Stimulated activated CD8-positive, alpha-beta memory T cell treated with anti-CD3 and anti-CD28 coated beads, Interleukin-15, amount 100 ng/mL, for 24 hours (primary cell): ENCODE results near the gene TBX15.
"Not testable (repeated sequence)": the region's sequence is repeated elsewhere in the genome, so short reads cannot be mapped to it uniquely, and the experiment has no call there.

ENCODE experiments used
- DNase-seq: peaks from one replicate; pipeline ENCODE4 v3.0.0-alpha.2; 2020; ENCODE audit warnings: low read depth

The TBX15 gene

GRCh38 chr1:118958937-118959631 is 29.1 kb downstream of the TBX15 start:
- no peak for DNase-seq

DNA sequence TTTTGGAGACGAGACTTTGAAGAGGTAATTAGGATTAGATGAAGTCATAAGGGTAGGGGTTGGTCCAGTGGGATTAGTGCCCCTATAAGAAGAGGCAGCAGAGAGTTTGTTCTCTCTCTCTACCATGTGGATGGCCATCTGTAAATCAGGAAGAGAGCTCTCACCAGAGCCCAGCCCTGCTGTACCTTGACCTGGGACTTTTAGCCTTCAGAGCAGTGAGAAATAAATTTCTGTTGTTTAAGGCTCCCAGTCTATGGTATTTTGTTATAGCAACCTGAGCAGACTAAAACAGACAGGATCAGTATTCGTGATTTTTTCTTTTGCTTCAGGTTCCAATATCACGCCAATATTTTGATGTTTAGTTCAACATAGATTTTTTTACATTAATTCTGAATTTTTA is 30.0 kb downstream of the TBX15 start:
- DNase-seq, result no peak

GRCh38 chr1:118957579-118957978 is 30.6 kb downstream of the TBX15 start:
- DNase-seq, result not testable (repeated sequence)

DNA sequence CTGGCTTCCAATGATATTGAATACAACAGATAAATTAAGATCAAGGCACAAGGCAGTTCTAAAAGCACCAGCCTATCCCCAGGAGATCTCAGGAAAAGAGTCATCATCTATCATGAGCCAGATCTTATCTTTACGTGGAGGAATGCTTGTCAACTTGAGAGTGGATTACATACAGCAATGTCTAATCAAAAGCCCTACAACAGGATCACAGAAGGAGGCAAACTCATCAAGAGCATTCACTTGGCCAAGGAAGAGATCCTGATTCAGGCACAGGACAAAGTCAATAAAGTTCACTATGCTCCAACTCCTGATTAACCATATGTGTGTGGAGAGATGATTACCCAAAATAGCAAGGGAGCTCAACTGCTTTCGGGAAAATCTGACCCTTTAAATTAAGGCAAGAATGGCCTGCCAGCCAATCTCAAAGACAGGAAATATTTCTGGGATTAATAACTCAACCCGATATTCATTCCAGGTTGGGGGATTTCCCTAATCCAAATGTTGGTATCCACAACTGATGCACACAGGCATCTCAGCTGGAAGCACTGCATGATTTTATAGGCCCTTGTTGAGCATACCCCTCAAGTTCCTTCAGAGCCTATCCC is 33.7 kb downstream of the TBX15 start:
- DNase-seq, result no peak

- DNase-seq, result no peak
Observed at GRCh38 chr1:118951270-118951936, 36.7 kb downstream of the TBX15 start.

DNA sequence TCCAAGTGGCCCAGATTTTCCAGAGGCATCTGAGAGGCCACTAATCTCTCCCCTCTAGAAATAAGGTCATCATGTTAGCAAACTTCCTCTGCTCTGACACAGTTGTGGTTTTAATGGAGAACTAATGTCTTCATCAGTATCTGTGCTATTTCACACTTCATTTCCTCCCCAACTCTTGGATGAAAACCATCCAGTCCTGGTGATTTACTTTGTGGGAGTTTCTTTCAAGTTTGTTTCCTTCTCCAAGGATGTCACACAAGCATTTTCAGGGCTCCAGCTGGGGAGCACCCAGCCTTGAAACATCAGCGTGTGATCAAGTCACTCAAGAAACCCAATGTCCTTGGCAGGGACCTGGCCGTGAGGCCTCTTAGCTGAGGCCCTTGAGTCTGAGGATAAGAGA is 38.8 kb downstream of the TBX15 start:
- DNase-seq, result no peak

GRCh38 chr1:118948846-118949245 is 39.3 kb downstream of the TBX15 start:
- DNase-seq, result no peak

DNA sequence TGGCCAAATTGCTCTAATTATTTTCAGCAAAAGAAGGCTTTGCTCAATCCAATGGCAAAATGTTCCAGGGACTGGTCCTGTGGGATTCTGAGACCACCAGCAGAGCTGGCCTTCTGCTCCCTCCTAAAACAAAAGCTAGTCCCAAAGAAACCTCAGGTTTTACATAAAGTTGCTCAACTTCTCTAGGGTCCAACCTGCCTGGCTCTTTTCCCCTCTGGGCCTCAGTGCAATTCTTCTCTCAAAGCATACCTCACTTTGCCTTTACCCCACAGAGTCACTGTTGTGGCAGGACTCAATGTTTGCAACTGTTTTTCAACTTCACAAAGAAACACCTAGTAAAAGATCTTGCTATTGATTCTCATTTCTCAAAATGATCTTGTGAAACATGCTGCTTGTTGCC is 39.8 kb downstream of the TBX15 start:
- no peak for DNase-seq

DNA sequence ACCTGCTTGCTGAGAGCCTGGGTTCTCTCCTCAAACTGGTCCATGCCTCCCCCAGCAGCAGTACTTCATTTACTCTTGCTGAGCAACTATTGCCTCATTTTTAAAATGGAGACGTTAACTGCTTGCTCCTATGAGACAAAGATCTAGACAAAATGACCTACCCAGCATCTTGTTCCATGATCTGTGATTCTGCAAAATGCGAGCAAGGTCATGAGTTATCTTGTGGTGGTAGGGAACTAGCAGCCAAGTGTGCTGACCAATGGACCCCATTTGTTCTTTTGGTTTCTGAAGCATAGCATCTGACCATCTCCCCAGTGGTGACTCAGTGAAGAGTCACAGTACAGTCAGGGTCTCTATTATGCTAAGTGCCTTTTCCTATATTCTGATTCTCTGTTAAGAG is 40.4 kb downstream of the TBX15 start:
- DNase-seq, result no peak

- DNase-seq, result no peak
Observed at GRCh38 chr1:118947003-118947765, 41.0 kb downstream of the TBX15 start.

- DNase-seq, result no peak
Observed at GRCh38 chr1:118945489-118945888, 42.7 kb downstream of the TBX15 start.

- DNase-seq, result no peak
Observed at GRCh38 chr1:118944546-118944945, 43.6 kb downstream of the TBX15 start.

DNA sequence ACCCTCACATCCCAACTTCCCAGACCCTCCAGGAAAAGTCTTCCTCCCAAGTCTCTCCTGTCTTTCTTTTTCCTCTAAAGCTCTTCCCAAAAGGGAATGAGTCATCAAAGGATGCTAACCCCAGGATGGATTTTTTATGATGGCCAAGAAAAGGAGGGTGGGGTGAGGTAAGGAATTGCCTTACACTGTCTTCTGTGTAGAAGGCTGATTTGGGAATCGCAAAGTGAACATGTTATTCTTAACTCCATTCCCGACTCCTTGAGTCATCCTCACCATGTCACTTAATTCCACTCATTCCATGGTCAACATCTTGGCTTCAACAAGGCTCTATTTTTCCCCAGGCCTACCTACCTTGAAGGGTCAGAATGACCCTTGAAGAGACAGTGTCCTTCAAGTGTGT is 44.0 kb downstream of the TBX15 start:
- no peak for DNase-seq

DNA sequence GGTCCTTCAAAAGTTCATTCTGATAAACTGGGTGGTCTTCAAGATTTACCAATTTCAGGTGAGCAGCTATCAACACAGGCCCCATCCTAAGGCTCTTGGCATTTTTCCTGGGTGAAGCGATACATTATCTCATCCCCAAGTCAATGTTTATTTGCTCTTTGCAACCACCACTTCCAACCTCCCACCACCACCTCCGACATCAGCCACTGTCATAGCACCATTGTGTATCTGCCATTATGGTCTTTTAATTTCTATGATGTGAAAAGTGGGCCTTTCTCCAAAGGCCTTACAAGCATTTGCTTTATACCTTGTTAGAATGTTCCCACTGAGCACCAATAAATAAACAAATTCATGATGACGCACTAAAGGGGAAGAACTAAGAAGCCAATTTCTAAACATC is 47.2 kb downstream of the TBX15 start:
- no peak for DNase-seq

DNA sequence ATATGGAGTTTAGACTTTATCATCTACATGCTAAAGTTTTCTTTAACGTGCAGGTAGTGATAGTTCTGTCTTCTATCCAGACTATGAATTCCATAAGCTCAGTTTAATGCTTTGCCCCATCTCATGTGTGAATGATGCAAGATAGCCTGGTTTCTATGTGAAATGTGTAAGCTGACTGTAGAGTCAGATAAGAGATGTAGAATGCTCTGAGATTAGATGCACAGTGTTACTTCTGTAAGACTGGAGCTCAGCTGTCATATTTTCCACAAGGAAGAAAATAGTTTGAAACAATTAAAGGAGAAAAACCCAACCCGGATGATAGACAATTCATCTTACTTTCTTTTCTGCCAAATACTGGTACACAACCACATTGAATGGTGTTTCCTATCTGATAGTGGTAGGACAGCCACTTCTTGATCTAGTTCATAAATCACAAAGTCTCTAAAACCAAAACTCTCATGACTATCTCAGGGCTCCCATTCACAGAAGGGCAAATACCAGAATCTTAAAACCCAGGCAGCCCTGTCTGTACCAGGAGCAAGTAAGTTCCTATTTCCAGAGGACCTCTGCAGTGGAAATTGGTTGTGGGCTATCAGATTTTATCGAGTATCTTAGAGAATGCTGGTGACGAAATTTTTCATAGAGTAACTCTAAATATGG is 50.6 kb downstream of the TBX15 start:
- no peak for DNase-seq

GRCh38 chr1:118934706-118935105 is 53.4 kb downstream of the TBX15 start:
- DNase-seq, result no peak

DNA sequence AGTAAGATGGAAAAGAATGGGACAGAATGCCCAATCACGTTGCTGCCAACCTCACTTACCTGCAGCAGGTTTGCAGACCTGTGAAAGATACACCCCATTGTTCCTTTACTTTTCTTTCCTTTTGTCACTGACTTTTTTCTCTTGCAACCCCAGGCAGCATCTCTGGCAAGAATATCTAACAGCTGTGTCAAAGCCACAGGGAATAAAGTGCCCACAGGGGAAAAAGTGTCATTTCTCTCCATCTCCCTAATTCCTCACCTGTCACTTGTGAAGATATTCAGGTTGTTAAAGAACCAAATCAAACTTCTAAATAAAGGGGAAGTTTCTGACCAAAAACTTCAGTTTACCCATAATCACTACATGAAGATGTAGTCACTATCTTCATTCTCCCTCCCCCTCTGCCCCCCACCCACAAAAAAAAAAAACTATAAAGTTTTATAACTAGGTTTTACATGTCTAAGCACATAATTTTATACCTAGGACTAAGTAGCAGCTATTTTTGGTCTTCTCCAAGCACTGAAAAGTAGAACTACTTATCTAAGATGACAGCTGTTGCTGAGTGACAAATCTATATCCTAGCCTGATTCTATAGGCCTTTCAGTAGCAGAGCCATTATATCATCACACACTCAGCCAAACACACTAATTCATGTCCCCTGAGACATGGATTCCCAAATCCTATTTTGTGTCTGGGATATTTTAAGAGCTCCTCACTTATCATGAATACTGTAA is 54.9 kb downstream of the TBX15 start:
- DNase-seq, result no peak

DNA sequence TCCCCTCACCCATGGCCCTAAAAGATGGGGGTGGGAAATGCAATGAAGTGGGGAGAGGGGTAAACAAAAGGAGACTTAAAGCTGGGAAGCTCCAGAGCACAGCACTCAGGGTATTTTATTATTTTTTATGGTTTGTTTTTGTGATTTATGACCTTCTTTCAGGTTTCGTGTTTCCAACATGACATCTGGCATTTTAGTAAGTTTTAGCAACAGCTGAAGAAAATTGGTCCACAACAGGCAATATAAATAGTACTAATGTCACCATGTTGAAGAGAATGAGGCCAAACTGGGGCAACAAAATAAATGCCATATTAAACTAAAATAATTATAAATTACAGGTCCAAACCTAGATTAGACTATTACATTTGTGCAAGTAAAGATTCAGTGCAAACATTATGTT is 56.3 kb downstream of the TBX15 start:
- DNase-seq, result no peak

DNA sequence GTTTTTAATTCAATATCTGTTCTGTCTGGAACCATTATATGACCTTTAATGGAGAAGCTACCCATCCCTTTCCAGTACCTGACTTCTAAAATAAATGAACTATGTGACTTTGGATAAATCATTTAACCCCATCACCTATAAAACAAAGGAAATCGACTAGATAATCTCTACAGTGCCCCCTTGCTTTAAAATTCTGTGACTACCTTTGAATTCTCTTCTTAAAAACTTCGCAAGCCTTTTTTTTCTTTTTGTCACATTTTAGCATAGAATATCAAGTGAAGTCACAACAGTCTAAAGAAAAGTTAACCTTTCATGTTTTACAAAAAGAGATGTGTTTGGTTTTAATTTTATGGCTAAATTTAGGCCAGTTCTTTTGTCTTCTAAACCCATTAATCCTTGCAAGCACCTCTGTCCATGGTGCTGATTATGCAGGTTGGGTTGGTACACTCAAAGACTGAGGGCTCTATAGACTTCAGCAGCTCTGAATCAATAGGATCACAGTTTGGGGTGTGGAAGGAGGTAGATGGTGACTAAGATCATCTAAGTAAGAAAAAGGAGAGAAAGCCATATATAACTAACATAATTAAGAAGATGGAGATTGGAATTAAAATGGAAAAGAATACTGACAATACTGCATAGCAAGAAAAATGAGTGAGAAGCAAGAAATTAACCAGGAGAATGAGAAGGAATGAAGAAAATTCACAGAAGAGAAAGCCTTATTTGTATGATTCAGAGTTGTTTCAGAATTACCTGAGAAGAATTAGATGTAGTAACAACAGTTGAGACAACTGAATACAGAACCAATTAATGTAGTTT is 59.2 kb downstream of the TBX15 start:
- DNase-seq, result no peak

GRCh38 chr1:118927427-118928187 is 60.5 kb downstream of the TBX15 start:
- DNase-seq, result no peak
